Uterus (tissue), 4 donors: ENCODE measurements around the gene RASGRF1. TPM values are rescaled to one million over a fixed set of nuclear protein-coding genes. Genes with fewer than 3 reads are reported as not detected.

ENCODE experiments used
- DNase-seq, 2 donors: peaks; one replicate each; pipeline ENCODE4 v3.0.0-alpha.2; 2019 to 2020
- H3K27ac ChIP-seq, 2 donors: fragments of 200-600 bp; sonication (generic); 1 replicate in 1 of 2; 2 replicates in 1 of 2; pipeline ENCODE4 v1.5.1; 2016 to 2018
- H3K27me3 ChIP-seq, 2 donors: fragments of 200-600 bp; sonication (generic); one replicate each; pipeline ENCODE4 v1.5.1; 2018 to 2019; ENCODE audit warnings: control low read depth in 1 of 2
- H3K36me3 ChIP-seq, 2 donors: fragments of 200-600 bp; sonication (generic); one replicate each; pipeline ENCODE4 v1.5.1; 2019; ENCODE audit warnings: control low read depth in 1 of 2
- H3K4me1 ChIP-seq, 2 donors: fragments of 200-600 bp; sonication (generic); one replicate each; pipeline ENCODE4 v1.5.1; 2018 to 2019; ENCODE audit warnings: control low read depth in 1 of 2
- H3K4me3 ChIP-seq, 2 donors: fragments of 200-600 bp; sonication (generic); 1 replicate in 1 of 2; 2 replicates in 1 of 2; pipeline ENCODE4 v1.5.1; 2018 to 2019; ENCODE audit warnings: mild to moderate bottlenecking in 1 of 2
- H3K9me3 ChIP-seq, 2 donors: fragments of 200-600 bp; sonication (generic); one replicate each; pipeline ENCODE4 v1.5.1; 2019; ENCODE audit warnings: control low read depth in 1 of 2
- CTCF ChIP-seq, 4 experiments: fragments of 200-600 bp in 2 of 4; fragments of 450-650 bp in 2 of 4; sonication (generic) in 2 of 4; IDR thresholded peaks; one replicate each; pipeline ENCODE4 v1.5.1; 2016 to 2019; ENCODE audit warnings: antibody characterized with exemption in 4 of 4, mild to moderate bottlenecking in 2 of 4, moderate library complexity in 1 of 4
- POLR2A ChIP-seq, 2 donors: fragments of 450-650 bp; IDR thresholded peaks; one replicate each; pipeline ENCODE4 v1.6.1; 2016; ENCODE audit warnings: antibody characterized with exemption in 2 of 2, mild to moderate bottlenecking in 1 of 2, moderate library complexity in 1 of 2
- intact Hi-C: fragments of 100-400 bp; cut with DNase I; formaldehyde crosslinking; loops from one replicate; pipeline ENCODE4 v1.15.1; 2023; ENCODE audit warnings: low total_unique reads
- total RNA-seq, 4 donors: library from RNA; depleted of rRNA in 3 of 4; stranded (reverse); fragments of >200 nt in 3 of 4; gene quantifications; one replicate each; pipeline versions ENCODE4 v1.1.0 to v1.2.4, GENCODE V29; 2014 to 2023
- donor health status: DM: yes; HTN: yes; CAD: no.

Gene RASGRF1
- total RNA-seq, 4 donors from 2014 or later, result 0.21 to 3.4 (median 1.8) TPM; not detected in 1

GRCh38 chr15:78984041-78984440 is 106.5 kb downstream of the RASGRF1 start:
- Histone ChIP-seq H3K4me1 (no peaks in the 10 kb centered on the region), H3K4me3 (no peak overlapping the region), H3K36me3 (no peaks in the 10 kb centered on the region), H3K9me3 (no peaks in the 10 kb centered on the region), H3K27ac (no peak overlapping the region), H3K27me3 (no peaks in the 10 kb centered on the region)
- no peak for TF ChIP-seq CTCF (IDR thresholded peaks at IDR 0.05)
- TF ChIP-seq POLR2A (IDR thresholded peaks at IDR 0.05), result no peak
- no peak for DNase-seq
- intact Hi-C loops, result no loop called here

GRCh38 chr15:78983146-78983918 is 107.2 kb downstream of the RASGRF1 start:
- H3K4me1 ChIP-seq, result no peaks in the 10 kb centered on the region
- DNase-seq, result no peak
- H3K36me3 ChIP-seq, result no peaks in the 10 kb centered on the region
- no peak for TF ChIP-seq CTCF (IDR thresholded peaks at IDR 0.05)
- H3K27me3 ChIP-seq, result no peaks in the 10 kb centered on the region
- no peak overlapping the region for H3K4me3 ChIP-seq
- intact Hi-C loops, result no loop called here
- no peak overlapping the region for H3K27ac ChIP-seq
- no peaks in the 10 kb centered on the region for H3K9me3 ChIP-seq

GRCh38 chr15:78982736-78983135 is 107.8 kb downstream of the RASGRF1 start:
- intact Hi-C loops, result no loop called here
- no peaks in the 10 kb centered on the region for H3K36me3 ChIP-seq
- H3K4me3 ChIP-seq, result no peak overlapping the region
- H3K27ac ChIP-seq, result no peak overlapping the region
- DNase-seq, result no peak
- H3K27me3 ChIP-seq, result no peaks in the 10 kb centered on the region
- no peaks in the 10 kb centered on the region for H3K4me1 ChIP-seq
- TF ChIP-seq CTCF (IDR thresholded peaks at IDR 0.05), result no peak
- TF ChIP-seq POLR2A (IDR thresholded peaks at IDR 0.05), result no peak
- H3K9me3 ChIP-seq, result no peaks in the 10 kb centered on the region

GRCh38 chr15:78981532-78982313 is 108.9 kb downstream of the RASGRF1 start:
- intact Hi-C loops, result no loop called here
- Histone ChIP-seq H3K4me3 (no peak overlapping the region), H3K4me1 (no peaks in the 10 kb centered on the region), H3K27me3 (no peaks in the 10 kb centered on the region), H3K9me3 (no peaks in the 10 kb centered on the region), H3K36me3 (no peaks in the 10 kb centered on the region), H3K27ac (no peak overlapping the region)
- TF ChIP-seq POLR2A (IDR thresholded peaks at IDR 0.05), result no peak
- no peak for TF ChIP-seq CTCF (IDR thresholded peaks at IDR 0.05)
- DNase-seq, result no peak
